Upper lobe of left lung (tissue), 4 donors: ENCODE results near the gene PAPPA.

Experiments used
- EP300 ChIP-seq, 4 donors: sonication (generic); formaldehyde crosslinking; IDR thresholded peaks; one replicate each; pipeline ENCODE4 v1.5.1; 2017; ENCODE audit warnings: antibody characterized with exemption in 4 of 4, control low read depth in 2 of 4
- TF ChIP-seq, protein P1 (sequence below), 6 experiments: fragments of 450-650 bp in 4 of 6; fragments of 200-600 bp in 2 of 6; sonication (generic) in 2 of 6; IDR thresholded peaks; one replicate each; pipeline ENCODE4 v1.5.1; 2016 to 2019; ENCODE audit warnings: antibody characterized with exemption in 6 of 6

- TF ChIP-seq, protein P1, sequence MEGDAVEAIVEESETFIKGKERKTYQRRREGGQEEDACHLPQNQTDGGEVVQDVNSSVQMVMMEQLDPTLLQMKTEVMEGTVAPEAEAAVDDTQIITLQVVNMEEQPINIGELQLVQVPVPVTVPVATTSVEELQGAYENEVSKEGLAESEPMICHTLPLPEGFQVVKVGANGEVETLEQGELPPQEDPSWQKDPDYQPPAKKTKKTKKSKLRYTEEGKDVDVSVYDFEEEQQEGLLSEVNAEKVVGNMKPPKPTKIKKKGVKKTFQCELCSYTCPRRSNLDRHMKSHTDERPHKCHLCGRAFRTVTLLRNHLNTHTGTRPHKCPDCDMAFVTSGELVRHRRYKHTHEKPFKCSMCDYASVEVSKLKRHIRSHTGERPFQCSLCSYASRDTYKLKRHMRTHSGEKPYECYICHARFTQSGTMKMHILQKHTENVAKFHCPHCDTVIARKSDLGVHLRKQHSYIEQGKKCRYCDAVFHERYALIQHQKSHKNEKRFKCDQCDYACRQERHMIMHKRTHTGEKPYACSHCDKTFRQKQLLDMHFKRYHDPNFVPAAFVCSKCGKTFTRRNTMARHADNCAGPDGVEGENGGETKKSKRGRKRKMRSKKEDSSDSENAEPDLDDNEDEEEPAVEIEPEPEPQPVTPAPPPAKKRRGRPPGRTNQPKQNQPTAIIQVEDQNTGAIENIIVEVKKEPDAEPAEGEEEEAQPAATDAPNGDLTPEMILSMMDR (IDR thresholded peaks at IDR 0.05) = no peak
- no peak for TF ChIP-seq EP300 (IDR thresholded peaks at IDR 0.05)
Observed at GRCh38 chr9:116141864-116142561, 11.6 kb upstream of the PAPPA start.
